NCI-H187 treated with DMSO at 0.1 percent for 48 hours (cell line): Measurements from ENCODE around the gene TNPO2.

Experiments used
- DNase-seq: peaks from one replicate; lab custom pipeline; 2025; lab: John Stamatoyannopoulos, UW

Gene TNPO2

GRCh38 chr19:12723641-12724426, at the start of gene TNPO2:
Gene TNPO2 (minus strand): TSS chr19:12723932. CDS start chr19:12720977, 2,955 bp downstream.
- DNase-seq, result no peak

- no peak for DNase-seq
Measured at GRCh38 chr19:12772323-12772722, 48.6 kb upstream of the TNPO2 start.

- no peak for DNase-seq
Measured at GRCh38 chr19:12770922-12771321, 47.2 kb upstream of the TNPO2 start.

DNA sequence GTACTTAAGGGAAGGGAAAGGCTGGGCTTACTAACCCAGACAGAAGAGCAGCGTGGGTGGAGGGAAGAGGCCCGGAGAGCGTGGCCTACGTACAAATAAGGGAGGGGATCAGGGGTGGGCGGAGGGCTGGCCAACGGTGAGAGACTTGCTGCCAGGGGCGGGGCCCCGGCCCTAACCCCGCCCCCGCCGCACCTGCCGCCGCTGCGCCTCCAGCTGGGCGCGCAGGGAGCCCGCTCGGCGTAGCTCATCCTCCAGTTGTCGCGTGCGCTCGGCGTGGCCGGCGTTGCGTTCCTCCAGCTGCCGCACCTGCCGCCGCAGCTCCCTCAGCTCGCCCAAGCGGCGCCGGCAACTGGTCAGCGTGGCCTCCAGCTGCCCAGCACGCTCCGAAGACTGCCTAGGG, 46.0 kb upstream of the TNPO2 start:
- DNase-seq, result peak; percentile 42

GRCh38 chr19:12767666-12768065, 43.9 kb upstream of the TNPO2 start:
- DNase-seq, result no peak

DNA sequence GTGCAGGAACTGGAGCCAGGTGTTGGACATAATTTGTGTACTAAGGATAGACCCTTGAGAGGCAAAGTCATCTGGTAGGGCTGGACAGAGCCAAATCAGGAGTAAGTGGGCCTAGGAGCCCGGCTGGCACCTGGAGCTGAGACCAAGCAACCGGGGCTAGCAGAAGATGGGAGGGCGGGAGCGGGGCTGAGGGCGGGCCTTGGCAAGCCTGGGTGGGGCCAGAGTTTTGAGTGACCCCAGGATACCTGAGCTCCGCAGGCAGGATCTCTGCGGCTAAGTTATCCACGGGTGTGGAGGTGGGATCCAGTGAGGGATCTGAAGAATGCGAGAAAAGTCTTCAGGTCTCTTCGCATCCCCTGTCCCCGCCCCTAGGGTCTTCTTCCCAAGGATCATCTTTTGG, 43.4 kb upstream of the TNPO2 start:
- DNase-seq, result no peak

DNA sequence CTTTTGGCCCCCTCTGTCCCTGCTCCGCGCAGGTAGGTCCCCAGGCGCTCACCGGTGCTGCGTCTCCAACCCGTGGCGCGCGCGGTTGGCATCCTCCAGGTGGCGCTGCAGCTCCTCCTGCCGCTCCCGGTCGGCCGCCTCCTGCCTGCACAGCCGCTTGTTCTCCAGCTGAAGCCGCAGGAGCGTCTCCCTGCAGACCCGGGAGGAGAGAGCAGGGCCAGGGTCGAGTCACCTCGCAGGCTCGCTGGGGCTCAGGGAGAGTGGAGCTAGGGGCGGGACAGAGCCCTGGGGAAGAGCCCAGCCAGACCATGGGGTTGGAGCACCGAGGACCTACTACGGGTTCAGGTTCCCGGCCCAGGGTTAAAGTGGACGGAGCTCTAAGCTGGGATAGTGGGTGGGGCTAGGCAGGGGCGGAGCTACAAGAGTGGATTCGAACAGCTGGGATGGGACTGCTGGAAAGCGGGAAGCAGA, 42.4 kb upstream of the TNPO2 start:
- DNase-seq, result peak; percentile 46

GRCh38 chr19:12764698-12765097, 41.0 kb upstream of the TNPO2 start:
- no peak for DNase-seq

GRCh38 chr19:12763100-12763499, 39.4 kb upstream of the TNPO2 start:
- no peak for DNase-seq

DNA sequence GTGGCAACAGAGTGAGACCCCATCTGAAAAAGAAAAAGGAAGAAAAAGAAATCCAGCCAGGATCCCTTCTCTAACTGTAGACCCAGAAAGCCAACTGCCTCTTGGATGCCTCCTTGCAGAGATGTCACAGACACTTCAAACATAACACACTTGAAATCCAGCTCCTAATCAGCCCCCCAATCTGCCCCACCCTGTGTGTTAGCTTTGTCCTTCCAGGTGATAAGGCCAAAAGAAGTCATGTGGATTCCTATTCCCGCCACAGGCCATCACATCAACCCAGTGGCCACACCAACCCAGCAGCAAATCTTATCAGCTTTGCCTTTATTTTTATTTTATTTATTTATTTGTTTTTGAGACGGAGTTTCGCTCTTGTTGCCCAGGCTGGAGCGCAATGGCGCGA, 36.0 kb upstream of the TNPO2 start:
- no peak for DNase-seq

DNA sequence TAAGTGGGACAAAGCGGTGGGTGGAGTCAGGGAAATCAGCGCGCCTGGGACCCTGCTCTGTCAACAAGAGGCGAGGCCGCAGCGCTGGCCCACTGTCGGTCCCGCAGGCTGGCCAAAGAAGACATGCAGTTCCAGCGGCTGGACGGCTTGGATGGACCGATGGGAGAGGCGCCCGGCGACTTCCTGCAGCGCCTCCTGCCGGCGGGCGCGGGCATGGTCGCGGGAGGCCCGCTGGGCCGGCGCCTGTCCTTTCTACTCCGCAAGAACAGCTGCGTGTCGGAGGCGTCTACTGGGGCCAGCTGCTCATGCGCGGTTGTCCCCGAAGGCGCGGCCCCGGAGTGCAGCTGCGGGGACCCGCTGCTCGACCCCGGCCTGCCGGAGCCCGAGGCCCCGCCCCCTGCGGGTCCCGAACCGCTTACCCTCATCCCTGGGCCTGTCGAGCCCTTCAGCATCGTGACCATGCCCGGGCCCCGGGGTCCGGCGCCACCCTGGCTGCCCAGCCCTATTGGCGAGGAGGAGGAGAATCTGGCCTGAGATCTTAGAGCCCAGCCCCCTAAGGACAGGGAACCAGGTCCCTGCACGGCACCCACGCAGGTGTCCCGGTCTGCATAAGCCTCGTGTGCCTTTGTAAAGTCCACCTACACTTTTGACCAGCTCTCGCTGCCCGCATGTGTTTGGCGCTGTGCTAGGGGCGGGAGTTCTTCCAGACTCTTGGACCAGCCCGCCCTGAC, 34.0 kb upstream of the TNPO2 start:
- DNase-seq, result no peak

- DNase-seq, result no peak
Measured at GRCh38 chr19:12756150-12756883, 32.6 kb upstream of the TNPO2 start.

GRCh38 chr19:12754465-12755196, 30.9 kb upstream of the TNPO2 start:
- DNase-seq, result no peak

DNA sequence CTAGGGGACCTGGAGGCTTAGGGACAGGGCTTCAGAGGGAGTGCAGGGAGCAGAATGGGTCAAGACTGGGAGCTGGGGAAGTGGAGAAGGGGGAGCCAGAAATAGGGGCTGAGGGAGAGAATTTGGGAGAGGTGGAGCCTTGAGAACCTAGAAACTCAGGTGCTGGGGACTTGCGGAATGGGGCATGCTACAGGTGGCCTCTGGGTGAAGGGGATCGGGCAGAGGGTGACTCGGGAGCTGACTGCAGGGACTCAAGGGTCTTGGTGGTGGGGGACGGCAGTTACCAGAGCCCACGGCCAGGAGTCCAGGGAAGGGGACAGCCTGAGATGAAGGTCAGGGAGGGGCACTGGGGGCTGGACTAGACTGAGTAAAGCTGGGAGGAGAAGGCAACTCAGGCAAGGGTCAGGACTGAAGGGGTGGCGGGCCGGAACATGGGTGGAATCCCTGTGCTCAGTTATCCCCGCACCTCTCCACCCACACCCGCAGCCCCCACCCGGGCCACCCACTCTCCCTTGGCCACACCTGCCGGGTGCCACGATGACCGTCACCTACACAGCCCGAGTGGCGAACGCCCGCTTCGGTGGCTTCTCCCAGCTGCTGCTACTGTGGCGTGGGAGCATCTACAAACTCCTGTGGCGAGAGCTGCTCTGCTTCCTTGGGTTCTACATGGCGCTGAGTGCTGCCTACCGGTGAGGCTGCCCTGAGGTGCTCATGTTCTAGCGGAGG, 28.5 kb upstream of the TNPO2 start:
- DNase-seq, result no peak

DNA sequence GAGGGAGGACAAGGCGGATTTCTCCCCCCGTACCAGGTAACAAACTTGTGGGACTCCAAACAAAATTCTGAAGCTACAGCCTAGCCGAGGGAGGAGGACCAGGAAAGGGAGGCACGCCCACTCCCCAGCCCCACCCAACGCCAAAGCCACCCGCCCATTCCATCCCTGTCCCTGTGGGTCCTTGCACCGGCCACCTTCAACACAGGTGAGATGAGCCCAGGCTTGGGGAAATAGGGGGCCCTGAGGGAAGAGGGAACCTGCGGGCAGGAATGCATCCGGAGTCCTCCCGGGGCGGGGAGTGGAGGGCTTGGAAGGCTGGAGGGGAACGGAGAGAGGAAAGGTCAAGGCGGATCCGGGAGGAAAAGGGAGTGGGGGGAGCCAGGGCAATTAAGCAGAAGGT, 27.9 kb upstream of the TNPO2 start, which contains the start of gene BEST2:
TSS of gene BEST2 (plus strand) at position 157 of the 400 bp plus-strand sequence. CDS start 802 bp downstream, outside the sequence.
- no peak for DNase-seq

DNA sequence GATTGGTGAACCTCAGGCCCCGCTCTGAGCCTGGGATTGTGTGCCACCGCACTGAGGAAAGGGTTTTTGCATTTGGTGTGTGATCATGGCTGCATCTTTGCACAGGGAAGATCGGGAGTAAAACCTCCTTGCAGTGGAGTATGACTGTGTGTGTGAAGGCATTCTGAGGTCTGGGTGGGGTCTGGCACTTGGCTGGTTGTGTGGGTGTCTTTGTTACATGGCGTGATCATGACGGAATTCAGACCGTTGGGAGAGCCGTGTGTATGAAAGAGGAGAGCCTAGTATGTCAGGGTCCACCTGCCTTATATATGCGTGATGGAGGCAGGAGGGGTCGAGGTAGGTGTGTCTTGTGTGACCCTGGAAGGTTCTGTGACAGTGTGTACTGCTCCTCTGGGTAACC, 27.1 kb upstream of the TNPO2 start:
- DNase-seq, result no peak

DNA sequence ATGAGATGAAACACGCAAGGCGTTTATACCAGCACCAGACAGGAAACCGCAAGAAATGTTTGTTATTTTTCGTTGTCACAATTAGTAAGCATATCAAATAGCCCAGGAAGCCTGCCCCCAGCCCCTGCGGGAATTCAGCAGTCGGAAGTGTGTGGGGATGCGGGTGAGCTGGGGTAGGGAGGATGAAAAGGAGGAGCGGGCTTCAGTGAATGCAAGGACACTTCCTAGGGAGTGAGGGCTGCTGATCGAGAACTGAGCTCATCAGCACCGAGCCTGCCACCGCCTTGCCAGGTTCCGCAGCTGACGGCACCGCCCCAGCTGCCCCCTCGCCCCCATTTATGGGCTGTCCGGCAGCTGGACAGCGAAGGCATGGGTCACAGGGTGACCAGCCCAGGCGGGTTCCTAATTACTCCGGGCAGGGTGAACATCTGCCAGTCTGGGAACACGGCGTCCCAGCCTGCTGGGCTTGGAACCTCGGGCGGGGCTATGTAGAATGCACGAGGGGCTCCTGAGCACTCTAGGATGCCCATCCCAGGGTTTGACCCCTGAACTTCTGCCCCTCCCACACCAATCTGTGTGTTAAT, 26.3 kb upstream of the TNPO2 start:
- DNase-seq, result no peak

DNA sequence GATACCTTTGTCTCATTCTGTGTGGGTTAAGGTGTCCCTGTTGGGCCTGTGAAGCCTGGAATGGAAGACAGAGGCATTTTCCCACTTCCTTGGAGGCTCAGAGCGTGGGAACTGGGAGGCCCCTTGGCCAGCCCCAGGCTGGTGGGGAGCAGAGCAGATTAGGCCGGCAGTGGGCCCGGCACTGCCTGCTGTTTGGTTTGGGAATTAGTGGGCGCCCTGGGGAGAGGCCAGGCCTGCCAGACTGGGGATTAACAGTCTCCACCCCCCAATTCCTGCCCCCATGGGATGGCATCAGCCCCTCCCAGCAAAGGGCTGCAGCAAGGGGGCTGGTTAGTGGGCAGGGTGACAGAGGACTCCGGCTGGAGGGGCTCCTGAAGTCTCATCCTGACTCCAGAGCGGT, 24.8 kb upstream of the TNPO2 start:
- DNase-seq, result no peak

DNA sequence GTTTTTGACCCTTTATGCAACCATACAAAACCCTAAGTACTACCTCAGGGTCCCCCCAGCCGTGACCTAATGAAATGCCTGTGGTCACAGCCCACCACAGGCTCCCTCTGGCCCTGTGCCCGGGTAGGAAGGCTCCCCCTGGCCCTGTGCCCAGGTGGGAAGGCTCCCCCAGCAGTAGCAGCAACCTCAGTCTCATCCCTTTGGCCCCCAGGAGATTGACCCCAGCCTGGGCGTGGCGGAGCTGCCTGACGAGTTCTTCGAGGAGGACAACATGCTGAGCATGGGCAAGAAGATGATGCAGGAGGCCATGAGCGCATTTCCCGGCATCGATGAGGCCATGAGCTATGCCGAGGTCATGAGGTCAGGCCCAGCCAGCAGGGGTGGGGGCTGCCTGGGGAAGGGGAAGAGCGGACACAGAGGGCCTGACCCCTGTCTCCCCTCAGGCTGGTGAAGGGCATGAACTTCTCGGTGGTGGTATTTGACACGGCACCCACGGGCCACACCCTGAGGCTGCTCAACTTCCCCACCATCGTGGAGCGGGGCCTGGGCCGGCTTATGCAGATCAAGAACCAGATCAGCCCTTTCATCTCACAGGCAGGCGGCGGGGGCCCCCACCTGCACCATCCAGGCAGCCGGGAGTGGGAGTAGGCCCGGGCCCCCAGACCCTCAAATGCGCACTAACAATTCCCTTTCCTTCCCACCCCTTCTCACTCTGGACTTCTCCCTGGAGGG, 21.6 kb upstream of the TNPO2 start:
- DNase-seq, result no peak

- no peak for DNase-seq
Measured at GRCh38 chr19:12737835-12738351, 14.2 kb upstream of the TNPO2 start.
